Stimulated activated CD4-positive, alpha-beta T cell treated with anti-CD3 and anti-CD28 coated beads, Interleukin-1b, Interleukin-23, amount 100 ng/mL, for 4 hours (primary cell): ENCODE data around the gene FAM219A.
"Not testable (repeated sequence)": the region's sequence is repeated elsewhere in the genome, so short reads cannot be mapped to it uniquely, and the experiment has no call there.

Experiments used
- DNase-seq, 2 donors: peaks; one replicate each; pipeline ENCODE4 v3.0.0-alpha.2; 2020; ENCODE audit warnings: low read depth in 2 of 2

Gene FAM219A

DNA sequence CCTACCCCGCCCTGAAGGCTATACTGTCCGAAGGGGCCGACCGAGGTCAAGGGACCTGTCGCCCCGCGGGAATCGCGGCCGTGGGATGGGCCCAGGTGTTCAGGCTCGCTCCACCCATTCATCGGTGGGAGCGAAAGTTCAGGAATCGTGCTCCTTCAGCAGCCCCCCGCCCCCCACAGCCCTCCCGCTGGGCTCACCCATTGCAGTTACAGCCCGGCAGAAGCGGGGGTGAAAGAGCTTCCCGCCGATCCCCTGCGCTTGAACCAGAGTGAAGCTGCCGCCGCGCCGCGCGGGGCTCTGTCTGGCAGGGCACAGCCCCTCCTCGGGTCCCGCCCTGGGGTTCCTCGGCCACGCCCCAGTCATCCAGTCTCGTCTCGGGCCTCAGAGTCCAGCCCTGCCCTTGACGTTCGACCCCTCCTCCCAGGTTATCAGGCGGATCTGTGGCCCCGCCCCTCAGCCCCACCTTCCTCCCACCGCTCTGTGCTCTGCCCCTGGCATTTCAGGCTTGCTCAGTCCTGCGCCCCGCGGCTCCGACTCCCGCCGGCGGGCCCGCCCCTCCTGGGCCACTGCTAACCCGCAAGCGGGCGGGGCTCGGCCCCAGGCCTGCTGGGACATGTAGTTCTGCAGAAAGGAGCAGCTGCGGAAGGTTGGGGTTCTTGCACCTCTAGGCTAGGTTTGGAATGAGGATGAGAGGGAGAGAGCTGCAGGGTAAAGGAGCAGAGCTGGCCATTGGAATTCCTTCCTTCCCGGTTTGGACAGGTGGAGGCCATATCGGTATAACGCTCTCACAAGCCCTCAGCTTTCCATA, 81.6 kb downstream of the FAM219A start, which contains the start of gene MYORG:
Gene MYORG (minus strand): TSS at position 303 of the 808 bp plus-strand sequence. CDS start 3,955 bp downstream, outside the sequence.
- DNase-seq, result peak; percentile 93 to 94

DNA sequence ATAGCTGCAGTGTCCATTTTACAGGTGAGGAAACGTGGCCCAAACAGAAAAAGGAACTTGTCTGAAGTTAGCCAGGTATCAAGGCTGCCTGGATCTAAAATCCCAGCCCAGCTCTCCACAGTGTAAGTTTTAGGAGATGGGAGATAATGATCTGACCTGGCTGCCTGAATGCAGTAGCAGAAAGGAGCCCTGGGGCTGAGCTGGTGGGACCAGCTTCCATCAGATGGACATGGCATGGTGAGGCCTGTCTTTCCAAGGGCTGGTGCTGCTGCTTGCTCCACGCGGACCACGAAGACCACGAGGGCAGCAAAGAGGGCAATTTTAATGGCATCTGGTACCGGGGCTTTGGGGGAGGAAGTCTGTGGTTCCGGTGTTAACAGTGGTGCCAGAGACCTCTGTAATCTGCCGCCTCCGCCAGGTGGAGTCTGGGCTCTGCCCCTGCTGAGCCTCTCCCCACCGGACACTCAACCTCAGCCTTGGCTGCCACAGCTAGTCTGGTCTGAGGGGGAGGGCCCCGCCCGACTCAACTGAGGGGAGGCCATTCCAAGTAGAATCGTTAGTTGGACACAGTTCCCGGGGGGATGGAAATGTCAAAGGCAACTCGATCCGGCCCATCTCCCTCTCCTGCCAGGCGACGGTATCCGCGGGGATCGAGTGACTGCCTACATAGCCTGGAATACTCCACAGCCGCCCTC, 82.3 kb downstream of the FAM219A start:
- no peak for DNase-seq

GRCh38 chr9:34374905-34375552, 83.3 kb downstream of the FAM219A start:
- no peak for DNase-seq

DNA sequence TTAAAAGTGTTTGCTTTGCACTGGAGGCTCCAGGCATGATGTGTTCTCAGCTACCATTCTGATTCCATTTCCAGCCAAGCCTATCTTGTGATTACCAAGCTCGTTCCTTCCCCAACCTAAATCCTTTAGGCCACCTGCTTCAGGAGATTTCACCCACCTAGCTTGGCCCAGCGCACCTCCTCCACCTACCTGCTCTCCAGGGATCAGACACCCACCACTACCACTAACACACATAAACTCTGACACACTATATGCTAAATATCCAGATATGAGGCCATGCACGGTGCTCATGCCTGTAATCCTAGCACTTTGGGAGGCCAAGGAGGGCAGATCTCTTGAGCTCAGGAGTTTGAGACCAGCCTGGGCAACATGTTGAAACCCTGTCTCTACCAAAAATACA, 84.0 kb downstream of the FAM219A start:
- DNase-seq, result no peak

DNA sequence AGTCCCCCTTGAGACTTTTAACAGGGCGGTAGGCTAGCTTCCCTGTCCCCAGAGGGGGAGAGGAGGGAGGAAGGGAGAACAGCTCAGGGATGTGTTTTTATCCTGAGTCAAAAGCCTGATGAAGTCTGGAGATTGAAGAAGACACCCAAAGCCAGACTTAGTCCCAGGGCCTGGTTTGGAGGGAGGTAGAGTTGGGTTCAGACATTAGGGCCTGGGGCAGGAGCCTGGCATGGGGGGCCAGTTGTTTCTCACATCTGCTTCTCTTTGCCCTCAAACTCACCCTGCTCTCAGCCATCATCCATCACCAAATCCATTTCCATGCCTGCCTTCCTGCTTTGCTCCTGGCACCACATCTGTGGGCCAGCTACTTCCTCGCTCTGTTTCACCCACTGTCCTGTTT, 84.6 kb downstream of the FAM219A start:
- no peak for DNase-seq

DNA sequence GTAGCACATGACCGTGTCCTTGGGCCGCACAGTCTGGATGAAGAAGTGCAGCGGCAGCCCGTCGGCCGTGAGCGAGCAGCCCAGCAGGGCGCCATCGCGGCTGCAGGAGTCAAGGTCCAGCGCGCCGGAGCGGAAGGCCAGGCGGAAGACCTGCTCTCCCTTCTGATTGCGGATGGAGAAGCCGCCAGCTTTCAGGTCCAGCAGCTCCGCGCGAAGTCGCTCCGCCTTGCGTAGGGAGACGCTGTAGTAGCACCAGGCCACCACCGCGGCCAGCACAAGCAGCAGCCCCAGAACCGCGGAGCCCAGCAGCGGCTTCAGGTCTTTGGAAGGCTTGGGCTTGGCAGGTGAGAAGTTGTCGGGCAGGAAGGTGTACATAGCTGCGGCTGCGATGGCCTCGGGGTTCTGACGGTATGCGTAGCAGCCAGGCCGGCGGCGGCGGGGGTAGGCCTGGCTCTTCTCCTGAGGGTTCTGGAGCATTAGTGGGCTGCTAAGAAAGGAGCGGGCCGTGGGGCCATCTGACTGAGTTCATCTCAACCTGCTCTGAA, 85.8 kb downstream of the FAM219A start:
- no peak for DNase-seq

DNA sequence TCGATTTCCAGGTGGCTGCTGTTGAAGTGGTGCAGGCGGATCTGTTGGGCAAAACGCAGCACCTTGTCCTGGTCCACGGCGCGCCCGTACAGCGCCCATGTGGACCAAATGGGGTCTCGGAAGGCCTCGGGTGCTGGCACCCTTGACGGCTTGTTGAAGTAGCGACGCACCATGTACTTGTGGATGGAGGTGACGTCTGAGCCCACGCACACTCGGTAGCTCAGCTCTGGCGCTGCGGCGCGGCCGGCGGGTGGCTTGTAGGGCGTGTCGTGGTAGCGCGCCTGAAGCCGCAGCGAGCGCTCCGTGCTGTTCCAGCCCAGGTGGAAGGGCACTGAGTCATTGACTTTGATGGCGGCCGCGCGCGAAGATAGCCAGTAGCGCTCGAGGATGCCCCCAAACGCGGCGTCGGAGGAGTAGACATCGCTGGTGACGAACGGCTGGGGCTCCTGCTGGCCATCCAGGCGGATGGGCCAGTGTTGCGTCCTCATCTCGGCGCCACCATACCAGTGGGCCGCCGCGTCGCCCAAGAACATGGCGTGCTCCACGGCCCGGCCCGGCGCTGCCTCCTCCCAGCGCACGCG, 86.4 kb downstream of the FAM219A start:
- no peak for DNase-seq

DNA sequence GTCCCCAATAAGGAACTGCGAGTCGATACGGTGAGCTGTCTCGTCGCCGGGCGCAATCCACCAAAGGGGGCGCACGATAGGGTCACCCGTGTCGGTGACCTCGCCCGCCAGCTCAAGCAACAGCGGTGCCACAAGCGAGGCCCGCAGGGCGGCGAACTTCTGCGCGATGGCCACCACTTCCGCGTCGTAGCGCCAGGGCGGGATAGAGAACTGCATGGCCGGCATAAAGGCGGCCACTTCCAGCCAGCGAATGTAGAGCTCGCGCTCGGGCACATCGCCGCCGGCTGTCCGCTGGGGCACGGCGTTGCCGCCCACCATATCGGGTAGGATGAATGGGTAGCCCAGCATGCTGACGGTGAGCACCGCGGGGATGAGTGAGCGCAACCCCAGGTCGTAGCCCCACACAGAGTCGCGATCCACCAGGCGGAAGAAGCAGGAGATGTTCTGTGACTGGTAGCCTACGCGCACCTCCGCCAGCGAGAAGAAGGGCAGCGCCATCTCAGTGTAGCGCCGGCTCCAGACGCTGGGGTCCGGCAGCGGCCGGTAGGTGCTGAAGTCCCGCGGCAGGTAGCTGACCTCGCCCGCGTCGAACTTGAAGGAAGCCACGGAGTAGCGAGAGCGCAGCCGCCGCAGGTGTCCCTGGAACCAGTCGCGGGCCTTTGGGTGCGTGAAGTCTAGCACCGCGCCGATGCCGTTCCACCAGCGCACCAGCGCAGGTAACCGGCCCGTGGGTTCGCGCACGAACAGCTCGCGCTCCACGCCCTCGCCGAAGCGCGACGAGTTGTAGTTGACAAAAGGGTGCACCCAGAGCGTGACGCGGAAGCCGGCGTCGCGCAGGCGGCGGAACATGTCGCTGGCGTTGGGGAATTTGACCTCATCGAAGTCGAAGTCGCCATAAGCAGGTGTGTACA, 87.1 kb downstream of the FAM219A start:
- DNase-seq, result no peak

DNA sequence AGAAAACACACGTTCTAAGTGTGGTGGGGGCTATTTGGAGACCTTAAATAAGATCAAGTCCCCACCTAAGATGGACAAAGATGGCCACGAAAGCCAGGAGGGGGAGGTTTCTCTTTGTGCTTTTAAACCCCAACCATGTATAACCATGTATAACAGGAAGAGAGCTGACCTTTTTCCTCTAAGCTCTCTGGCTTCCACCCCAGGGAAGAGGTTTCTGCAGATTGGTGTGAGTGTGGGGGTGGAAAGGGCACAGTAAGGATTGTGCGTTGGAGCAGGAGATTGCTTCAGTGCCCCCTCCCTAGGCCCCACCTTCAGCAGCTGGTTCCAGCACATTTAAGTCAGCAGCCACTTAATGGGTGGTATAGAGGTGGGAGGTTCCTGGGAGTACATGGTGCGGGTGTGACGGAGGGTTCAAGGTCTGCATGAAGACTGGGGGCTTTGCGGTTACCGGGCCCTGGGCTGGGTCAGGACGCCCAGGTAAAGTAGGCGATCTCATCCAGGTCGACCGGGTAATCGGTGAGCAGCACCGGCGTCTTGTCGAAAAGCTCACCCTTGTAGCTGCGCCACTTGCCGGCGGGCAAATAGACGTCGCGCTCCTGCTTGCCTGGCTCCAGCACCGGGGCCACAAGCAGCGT, 87.9 kb downstream of the FAM219A start:
- DNase-seq, result no peak

GRCh38 chr9:34369636-34370035, 88.7 kb downstream of the FAM219A start:
- DNase-seq, result no peak

- DNase-seq, result not testable (repeated sequence)
Measured at GRCh38 chr9:34368796-34369195, 89.6 kb downstream of the FAM219A start.

DNA sequence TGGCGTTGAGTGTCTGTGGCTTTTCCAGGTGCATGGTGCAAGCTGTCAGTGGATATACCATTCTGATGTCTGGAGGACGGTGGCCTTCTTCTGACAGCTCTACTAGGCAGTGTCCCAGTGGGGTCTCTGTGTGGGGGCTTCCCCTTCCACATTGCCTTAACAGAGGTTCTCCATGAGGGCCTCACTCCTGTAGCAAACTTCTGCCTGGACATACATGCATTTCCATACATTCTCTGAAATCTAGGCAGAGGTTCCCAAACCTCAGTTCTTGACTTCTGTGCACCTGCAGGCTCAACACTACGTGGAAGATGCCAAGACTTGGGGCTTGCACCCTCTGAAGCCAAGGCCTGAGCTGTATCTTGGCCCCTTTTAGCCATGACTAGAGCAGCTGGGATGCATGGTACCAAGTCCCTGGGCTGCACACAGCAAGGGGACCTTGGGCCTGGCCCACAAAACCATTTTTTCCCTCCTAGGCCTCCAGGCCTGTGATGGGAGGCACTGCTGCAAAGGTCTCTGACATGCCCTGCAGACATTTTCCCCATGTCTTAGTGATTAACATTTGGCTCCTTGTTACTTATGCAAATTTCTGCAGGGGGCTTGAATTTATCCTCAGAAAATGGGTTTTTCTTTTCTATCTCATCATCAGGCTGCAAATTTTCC, 90.5 kb downstream of the FAM219A start:
- DNase-seq, result not testable (repeated sequence)

DNA sequence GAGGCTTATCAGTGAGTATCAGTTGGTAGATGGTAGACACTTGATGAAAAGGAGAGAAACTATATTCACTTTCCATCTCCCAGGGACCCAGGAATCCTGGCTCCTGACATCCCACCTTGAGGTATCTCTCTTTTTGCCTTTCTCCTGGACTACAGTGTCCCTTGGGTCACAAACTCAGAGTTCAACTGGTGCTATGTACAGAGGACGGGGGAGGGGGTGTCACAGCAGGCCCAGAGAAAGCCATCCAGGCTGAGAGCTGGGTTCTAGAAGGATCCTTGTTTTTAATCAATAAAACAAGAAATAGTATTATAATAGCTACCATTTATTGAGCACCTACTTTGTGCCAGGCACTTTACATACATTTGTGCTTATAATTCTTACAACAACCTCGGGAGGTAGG, 92.0 kb downstream of the FAM219A start:
- DNase-seq, result no peak

DNA sequence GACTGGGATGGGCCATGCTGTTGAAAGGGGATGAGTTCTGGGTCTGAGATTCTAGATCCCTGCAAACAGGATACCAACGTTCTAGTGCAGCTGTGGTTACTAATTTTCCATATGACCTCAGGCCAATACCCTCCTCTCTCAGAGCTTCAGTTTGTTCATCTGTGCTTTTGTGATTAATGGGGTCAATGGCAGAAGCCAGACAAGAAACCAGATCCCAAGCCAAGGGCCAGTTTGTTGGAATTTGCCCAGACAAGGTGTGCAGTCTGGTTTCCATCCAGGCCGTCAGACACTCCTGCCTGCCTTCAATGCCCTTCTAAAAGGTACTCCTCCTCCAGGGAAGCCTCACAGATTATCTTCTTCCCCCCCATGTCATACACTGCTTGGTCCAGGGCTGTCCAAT, 93.1 kb downstream of the FAM219A start:
- DNase-seq, result no peak

DNA sequence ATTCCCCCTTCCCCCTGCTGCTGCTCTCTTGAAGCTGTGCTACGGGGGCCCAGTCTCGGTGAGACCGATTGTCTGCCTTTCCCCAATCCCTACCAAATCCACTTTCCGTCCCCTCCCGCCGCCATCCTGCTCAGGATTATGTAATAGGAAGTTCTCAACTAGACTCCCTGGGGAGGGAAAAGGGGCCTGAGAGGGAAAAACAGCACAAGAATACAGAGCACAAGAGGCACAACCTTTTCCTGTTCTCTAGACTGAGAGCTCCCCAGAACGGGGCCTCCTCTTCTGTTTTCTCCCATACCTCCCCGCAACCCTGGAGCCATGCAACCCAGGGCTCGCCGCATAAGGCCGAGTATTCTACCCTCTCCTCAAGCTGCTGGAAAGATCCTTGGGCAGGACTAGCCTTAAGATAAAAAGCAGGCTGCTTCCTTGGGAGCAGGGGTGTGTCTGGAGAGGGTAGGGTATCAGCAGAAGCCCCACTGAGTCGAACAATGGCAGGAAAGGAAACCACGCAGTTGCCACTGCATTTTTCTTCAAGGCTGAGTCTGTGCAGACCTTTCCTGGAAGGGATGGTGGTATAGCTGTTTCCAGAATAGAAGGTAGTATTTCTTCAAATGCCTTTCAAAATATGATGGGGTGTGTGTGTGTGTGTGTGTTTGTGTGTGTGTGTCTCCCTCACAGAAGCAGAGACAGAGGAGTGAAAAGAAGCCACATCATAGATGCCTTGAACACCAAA, 94.6 kb downstream of the FAM219A start:
- DNase-seq, result no peak

DNA sequence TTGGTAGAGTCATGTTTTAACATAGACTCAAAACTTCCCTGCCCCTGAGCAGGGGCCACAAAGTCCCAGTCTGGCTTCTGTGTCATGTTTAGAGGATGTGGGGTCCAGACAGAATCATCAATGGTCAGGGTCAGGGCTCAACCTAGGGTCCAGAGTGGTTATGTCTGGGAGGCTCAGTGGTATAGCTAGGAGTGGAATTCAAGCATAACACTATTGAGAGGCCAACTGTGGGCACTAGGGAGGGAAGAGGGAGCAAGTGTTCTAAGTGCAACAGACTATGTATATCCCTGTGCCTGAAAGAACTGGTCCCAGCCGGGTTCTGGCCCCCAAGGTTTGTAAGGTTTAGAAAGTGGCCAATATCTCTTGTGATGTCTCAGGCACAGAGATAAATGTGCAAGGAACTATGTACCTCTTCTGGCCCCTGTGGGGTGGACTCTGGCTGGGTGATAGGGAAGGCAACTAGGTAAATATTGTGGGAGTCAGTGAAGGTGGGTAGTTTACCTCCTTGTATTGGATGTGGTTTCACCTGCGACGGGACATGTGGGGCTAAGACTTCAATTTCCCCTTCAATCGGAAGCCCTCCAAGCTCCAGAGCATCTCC, 95.7 kb downstream of the FAM219A start:
- DNase-seq, result no peak

- not testable (repeated sequence) for DNase-seq
Measured at GRCh38 chr9:34352957-34353356, 105.4 kb downstream of the FAM219A start.

GRCh38 chr9:34352122-34352652, 106.2 kb downstream of the FAM219A start:
- DNase-seq, result not testable (repeated sequence)
